Ovary (tissue), 9 donors: ENCODE data around the gene AUH. TPM values are rescaled to one million over a fixed set of nuclear protein-coding genes. Genes with fewer than 3 reads are reported as not detected.

Experiments used
- DNase-seq, 5 donors: peaks; one replicate each; pipeline ENCODE4 v3.0.0-alpha.2; 2019 to 2020
- H3K27ac ChIP-seq, 2 donors: fragments of 200-600 bp; one replicate each; pipeline versions ENCODE4 v1.5.1 to v1.8.0; 2019 to 2022
- H3K27me3 ChIP-seq: fragments of 200-600 bp; one replicate; pipeline ENCODE4 v1.8.0; 2022
- H3K36me3 ChIP-seq: fragments of 200-600 bp; sonication (generic); one replicate; pipeline ENCODE4 v1.5.1; 2019
- H3K4me1 ChIP-seq: one replicate; pipeline ENCODE4 v1.8.1; 2013; ENCODE audit warnings: mild to moderate bottlenecking, moderate library complexity; ENCODE audit not compliant: insufficient read depth
- H3K4me3 ChIP-seq: fragments of 200-600 bp; sonication (generic); one replicate; pipeline ENCODE4 v1.5.1; 2017
- H3K9me3 ChIP-seq, 2 donors: fragments of 200-600 bp in 1 of 2; sonication (generic) in 1 of 2; one replicate each; pipeline versions ENCODE4 v1.5.1 to v1.8.1; 2013 to 2019; ENCODE audit warnings: mild to moderate bottlenecking in 1 of 2, moderate library complexity in 1 of 2
- EP300 ChIP-seq: sonication (generic); formaldehyde crosslinking; IDR thresholded peaks from one replicate; pipeline ENCODE4 v1.6.1; 2017; ENCODE audit warnings: antibody characterized with exemption
- POLR2A ChIP-seq: fragments of 450-650 bp; IDR thresholded peaks from one replicate; pipeline ENCODE4 v1.6.1; 2017; ENCODE audit warnings: antibody characterized with exemption, mild to moderate bottlenecking, moderate library complexity
- WGBS, 3 donors: extraction: QIAGEN DNeasy Blood & Tissue Kit in 1 of 3; methylation state at CpG; one replicate each; pipeline versions ENCODE4 v1.1.5 to v1.1.7; 2013 to 2017; 5-methylcytosine and 5-hydroxymethylcytosine counted together
- intact Hi-C, 4 donors: fragments of 100-400 bp; cut with DNase I; formaldehyde crosslinking; loops; one replicate each; pipeline versions ENCODE4 v1.11.0 to v1.15.1; 2022 to 2023
- polyA plus RNA-seq, 2 donors: library from polyadenylated mRNA; stranded (reverse); fragments of 200-250 nt in 1 of 2; fragments of 350-450 nt in 1 of 2; fragmentation: Illumina TruSeq in 1 of 2; extraction: RNeasy Lipid Tissue Mini Kit (QIAGEN cat#74804) in 1 of 2; gene quantifications; one replicate each; pipeline ENCODE4 v1.2.3, GENCODE V29; 2013 to 2014
- total RNA-seq, 7 donors: library from RNA; depleted of rRNA in 2 of 7; stranded (reverse); fragments of >200 nt in 2 of 7; fragmentation: NEBNext Ultra II Directional in 3 of 7; extraction: Animal tissue kit (Norgen Biotek cat#: 25700) in 3 of 7; gene quantifications; one replicate each; pipeline versions ENCODE4 v1.1.0 to v1.2.4, GENCODE V29; 2016 to 2023
- TF ChIP-seq, protein P1 (sequence below), 3 donors: fragments of 450-650 bp in 2 of 3; fragments of 200-600 bp in 1 of 3; IDR thresholded peaks; one replicate each; pipeline versions ENCODE4 v1.5.1 to v1.8.0; 2016 to 2022; ENCODE audit warnings: antibody characterized with exemption in 3 of 3, mild to moderate bottlenecking in 1 of 3
- donor health status: DM: no; HTN: no; CAD: no; lungs with moderate emphysema.
- donor health status: DM: no; HTN: no; CAD: no.
- donor health status: Bipolar disorder and iron deficiency.
- donor health status: DM: yes; HTN: yes; CAD: no.
- donor health status: DM: no; HTN: no; CAD: no.
- donor health status: DM: yes; HTN: yes; CAD: no.

The AUH gene
- total and polyA plus RNA-seq, 9 donors, result 12.0 to 48.5 (median 18.6) TPM

GRCh38 chr9:91336786-91337185 is 24.9 kb downstream of the AUH start:
- 91 to 97% (median 91%) methylated on average over 1 of the region's 1 CpG for WGBS, 3 donors
- DNase-seq, result no peak
- TF ChIP-seq, protein P1, sequence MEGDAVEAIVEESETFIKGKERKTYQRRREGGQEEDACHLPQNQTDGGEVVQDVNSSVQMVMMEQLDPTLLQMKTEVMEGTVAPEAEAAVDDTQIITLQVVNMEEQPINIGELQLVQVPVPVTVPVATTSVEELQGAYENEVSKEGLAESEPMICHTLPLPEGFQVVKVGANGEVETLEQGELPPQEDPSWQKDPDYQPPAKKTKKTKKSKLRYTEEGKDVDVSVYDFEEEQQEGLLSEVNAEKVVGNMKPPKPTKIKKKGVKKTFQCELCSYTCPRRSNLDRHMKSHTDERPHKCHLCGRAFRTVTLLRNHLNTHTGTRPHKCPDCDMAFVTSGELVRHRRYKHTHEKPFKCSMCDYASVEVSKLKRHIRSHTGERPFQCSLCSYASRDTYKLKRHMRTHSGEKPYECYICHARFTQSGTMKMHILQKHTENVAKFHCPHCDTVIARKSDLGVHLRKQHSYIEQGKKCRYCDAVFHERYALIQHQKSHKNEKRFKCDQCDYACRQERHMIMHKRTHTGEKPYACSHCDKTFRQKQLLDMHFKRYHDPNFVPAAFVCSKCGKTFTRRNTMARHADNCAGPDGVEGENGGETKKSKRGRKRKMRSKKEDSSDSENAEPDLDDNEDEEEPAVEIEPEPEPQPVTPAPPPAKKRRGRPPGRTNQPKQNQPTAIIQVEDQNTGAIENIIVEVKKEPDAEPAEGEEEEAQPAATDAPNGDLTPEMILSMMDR (IDR thresholded peaks at IDR 0.05), result no peak
- no peak for TF ChIP-seq POLR2A
- no peak for TF ChIP-seq EP300
- no peaks in the 10 kb centered on the region for H3K9me3 ChIP-seq
- no peaks in the 10 kb centered on the region for H3K36me3 ChIP-seq
- H3K4me3 ChIP-seq, result no peak overlapping the region
- H3K27ac ChIP-seq, result no peak overlapping the region
- intact Hi-C loops, result no loop called here
- peaks cover 6% of the 10 kb centered on the region for H3K4me1 ChIP-seq
- no peaks in the 10 kb centered on the region for H3K27me3 ChIP-seq

- Histone ChIP-seq H3K27ac (no peak overlapping the region), H3K36me3 (no peaks in the 10 kb centered on the region), H3K4me3 (no peak overlapping the region), H3K9me3 (no peaks in the 10 kb centered on the region), H3K27me3 (no peaks in the 10 kb centered on the region), H3K4me1 (peaks cover 2% of the 10 kb centered on the region)
- no peak for DNase-seq
- intact Hi-C loops, result no loop called here
- TF ChIP-seq POLR2A, result no peak
- TF ChIP-seq EP300, result no peak
- 91 to 97% (median 96%) methylated on average over 4 of the region's 4 CpGs for WGBS, 3 donors
Observed at GRCh38 chr9:91334053-91334452, 27.7 kb downstream of the AUH start.

DNA sequence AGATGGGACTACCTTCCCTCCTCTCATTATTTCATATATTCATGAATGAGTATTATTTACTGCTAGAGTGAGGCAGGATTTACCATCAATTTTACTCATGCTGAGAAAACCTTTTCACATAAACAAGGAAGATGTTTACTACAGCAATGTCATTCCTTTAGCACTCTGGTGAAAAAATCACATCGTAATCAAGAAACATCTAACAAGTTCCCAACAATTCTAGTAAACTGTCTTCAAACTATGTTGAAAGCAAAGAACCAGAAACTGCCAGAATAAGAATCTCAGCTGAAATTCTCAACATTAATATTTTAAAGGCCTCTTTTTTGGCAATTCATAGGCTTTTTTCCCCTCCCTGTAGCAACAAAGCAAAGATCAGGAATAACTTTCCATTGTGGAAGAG is 28.2 kb downstream of the AUH start:
- Histone ChIP-seq H3K4me3 (no peak overlapping the region), H3K27me3 (no peaks in the 10 kb centered on the region), H3K4me1 (peaks cover 2% of the 10 kb centered on the region), H3K36me3 (no peaks in the 10 kb centered on the region), H3K9me3 (no peaks in the 10 kb centered on the region), H3K27ac (no peak overlapping the region)
- DNase-seq, result no peak
- TF ChIP-seq EP300, result no peak
- TF ChIP-seq POLR2A, result no peak
- TF ChIP-seq, protein P1 (IDR thresholded peaks at IDR 0.05), result no peak
- WGBS, 3 donors, result 52 to 78% (median 66%) methylated on average over 1 of the region's 1 CpG
- intact Hi-C loops, result no loop called here

GRCh38 chr9:91332546-91333231 is 29.0 kb downstream of the AUH start:
- H3K36me3 ChIP-seq, result no peaks in the 10 kb centered on the region
- TF ChIP-seq EP300 (no peak), POLR2A (no peak)
- TF ChIP-seq, protein P1 (IDR thresholded peaks at IDR 0.05), result no peak
- H3K4me3 ChIP-seq, result no peak overlapping the region
- H3K9me3 ChIP-seq, result peaks cover 0 to 1% of the 10 kb centered on the region in 2 donors
- intact Hi-C loops, result no loop called here
- H3K27me3 ChIP-seq, result no peaks in the 10 kb centered on the region
- DNase-seq, result no peak
- H3K4me1 ChIP-seq, result peaks cover 2% of the 10 kb centered on the region
- 75 to 78% (median 76%) methylated on average over 12 of the region's 12 CpGs for whole genome bisulfite sequencing, 3 donors
- peak overlapping the region in 1 of 2 donors; percentile 8 for H3K27ac ChIP-seq

GRCh38 chr9:91331849-91332248 is 29.9 kb downstream of the AUH start:
- Histone ChIP-seq H3K27ac (no peak overlapping the region), H3K36me3 (no peaks in the 10 kb centered on the region), H3K27me3 (no peaks in the 10 kb centered on the region), H3K4me3 (no peak overlapping the region), H3K4me1 (peaks cover 2% of the 10 kb centered on the region), H3K9me3 (peaks cover 0 to 8% of the 10 kb centered on the region in 2 donors)
- 93 to 96% (median 95%) methylated on average over 7 of the region's 7 CpGs for WGBS, 3 donors
- intact Hi-C loops, result no loop called here
- TF ChIP-seq POLR2A (no peak), EP300 (no peak)
- TF ChIP-seq, protein P1 (IDR thresholded peaks at IDR 0.05), result no peak
- DNase-seq, result no peak
